K562 (cell line): ENCODE results near the gene NFKB2. TPM values are rescaled to one million over a fixed set of nuclear protein-coding genes. Genes with fewer than 3 reads are reported as not detected.

Experiments
- ATAC-seq: fragments of 200-7000 bp; cut with Tn5 transposase; 3 replicates; pipeline ENCODE4 v1.9.1; 2020; ENCODE audit warnings: moderate library complexity
- BruUV-seq: library from RNA; stranded (reverse); fragments of 400-500 nt; replicated peaks from 2 replicates; lab custom pipeline; 2021; lab: Mats Ljungman, UMichigan
- CTCF ChIA-PET: fragments of 300-600 bp; formaldehyde crosslinking; extraction: SDS; loops from one replicate; lab custom pipeline; 2021; ENCODE audit warnings: low intra/inter-chr PET ratio; lab: Yijun Ruan, JAX
- POLR2A ChIA-PET: fragments of 300-600, 350-650 bp; sonication (Branson Sonifier 250); formaldehyde crosslinking; extraction: SDS; loops from one replicate; lab custom pipeline; 2021; ENCODE audit warnings: antibody characterized with exemption, inconsistent platforms; lab: Yijun Ruan, JAX
- DNase-seq, 4 experiments: peaks; one replicate each; pipeline versions ENCODE4 v3.0.0 to v3.0.0-alpha.2; 2011 to 2018; ENCODE audit warnings: low spot score in 3 of 4, mixed read lengths in 3 of 4; ENCODE audit errors: extremely low read depth in 1 of 4
- FAIRE-seq: peaks from 2 replicates; lab custom pipeline; 2011; peaks lifted over from hg19 to GRCh38; lab: Jason Lieb, UNC
- H2AFZ ChIP-seq: 2 replicates; pipeline ENCODE4 v1.6.0; 2011; ENCODE audit warnings: low read depth, low read length, control low read depth, inconsistent platforms
- H3K27ac ChIP-seq: fragments of 200-600 bp; 3 replicates; pipeline ENCODE4 v1.8.0; 2011; ENCODE audit warnings: low read depth, mild to moderate bottlenecking, control low read depth, inconsistent platforms, low read length, moderate library complexity, mixed read lengths; ENCODE audit errors: extremely low read depth
- H3K27me3 ChIP-seq, 2 experiments: fragments of 300-600 bp in 1 of 2; 2 replicates in 1 of 2; 3 replicates in 1 of 2; pipeline versions ENCODE4 v1.6.0 to v1.8.0; 2011; ENCODE audit warnings: inconsistent platforms in 2 of 2, low read length in 2 of 2, mild to moderate bottlenecking in 1 of 2, mixed read lengths in 1 of 2, moderate library complexity in 1 of 2; ENCODE audit not compliant: control insufficient read depth in 2 of 2, insufficient read depth in 2 of 2
- H3K36me3 ChIP-seq: fragments of 300-600 bp; 3 replicates; pipeline ENCODE4 v1.8.0; 2011; ENCODE audit warnings: mild to moderate bottlenecking, low read length, inconsistent platforms; ENCODE audit not compliant: control insufficient read depth, insufficient read depth
- H3K4me1 ChIP-seq, 2 experiments: fragments of 200-600 bp in 1 of 2; replicated peaks in 1 of 2; 2 replicates in 1 of 2; 3 replicates in 1 of 2; pipeline versions ENCODE4 v1.5.1 to v1.8.0; 2011; ENCODE audit warnings: inconsistent platforms in 2 of 2, low read length in 2 of 2, mild to moderate bottlenecking in 1 of 2, mixed read lengths in 1 of 2, moderate library complexity in 1 of 2; ENCODE audit not compliant: control insufficient read depth in 2 of 2, insufficient read depth in 2 of 2
- H3K4me2 ChIP-seq: 2 replicates; pipeline ENCODE4 v1.6.1; 2011; ENCODE audit warnings: low read length, control low read depth, inconsistent platforms, mixed read lengths; ENCODE audit not compliant: insufficient read depth
- H3K4me3 ChIP-seq: fragments of 200-600 bp; sonication (generic), shearing (Covaris generic); 2 replicates; pipeline ENCODE4 v1.5.1; 2016; ENCODE audit warnings: control low read depth, inconsistent platforms
- H3K79me2 ChIP-seq: fragments of 200-600 bp; 3 replicates; pipeline ENCODE4 v1.8.0; 2011; ENCODE audit warnings: low read length, inconsistent platforms; ENCODE audit not compliant: control insufficient read depth, insufficient read depth
- H3K9ac ChIP-seq, 2 experiments: 2 replicates each; pipeline versions ENCODE4 v1.6.0 to v1.6.1; 2011; ENCODE audit warnings: low read depth in 2 of 2, low read length in 2 of 2, control low read depth in 1 of 2, inconsistent platforms in 1 of 2, mild to moderate bottlenecking in 1 of 2, mixed read lengths in 1 of 2; ENCODE audit not compliant: insufficient read depth in 1 of 2
- H3K9me1 ChIP-seq: one replicate; pipeline ENCODE4 v1.6.0; 2011; ENCODE audit warnings: inconsistent platforms, mild to moderate bottlenecking, low read length, moderate library complexity; ENCODE audit not compliant: control insufficient read depth, insufficient read depth
- H3K9me3 ChIP-seq: replicated peaks from 2 replicates; pipeline ENCODE4 v1.5.1; 2011; ENCODE audit warnings: low read depth, low read length, inconsistent platforms; ENCODE audit not compliant: control insufficient read depth, insufficient read depth
- H4K20me1 ChIP-seq: replicated peaks from 2 replicates; pipeline ENCODE4 v1.6.1; 2011; ENCODE audit warnings: low read length, inconsistent platforms, mixed read lengths; ENCODE audit not compliant: control insufficient read depth, insufficient read depth
- MTF1 ChIP-seq: fragments of 250-450 bp; sonication (Bioruptor Pico); IDR thresholded peaks from 2 replicates; pipeline ENCODE4 v1.9.0; 2021; ENCODE audit warnings: moderate library complexity, mild to moderate bottlenecking, inconsistent platforms, borderline replicate concordance
- RBM14 ChIP-seq: fragments of 200-400 bp; formaldehyde crosslinking; IDR thresholded peaks from 2 replicates; pipeline ENCODE4 v1.6.1; 2018; ENCODE audit warnings: low read depth, mild to moderate bottlenecking, low read length, moderate library complexity, borderline replicate concordance; ENCODE audit not compliant: insufficient read depth
- XRCC4 ChIP-seq: IDR thresholded peaks from one replicate; pipeline ENCODE4 v1.6.1; 2011; ENCODE audit not compliant: insufficient read depth, insufficient read length; ENCODE audit errors: extremely low read depth
- ZNF695 ChIP-seq: fragments of 450-650 bp; formaldehyde crosslinking; IDR thresholded peaks from 2 replicates; pipeline ENCODE4 v1.4.0; 2020; ENCODE audit warnings: mild to moderate bottlenecking, moderate library complexity
- WGBS: fragments of 100-300 bp; shearing (Covaris generic); methylation state at CpG from one replicate; pipeline ENCODE4 v1.1.6; 2016; ENCODE audit warnings: low coverage, mixed read lengths; ENCODE audit not compliant: insufficient coverage; ENCODE audit errors: missing lambda C conversion rate; 5-methylcytosine and 5-hydroxymethylcytosine counted together
- in situ Hi-C: fragments of 300-500 bp; cut with MboI; formaldehyde crosslinking; loops from 4 replicates; pipeline ENCODE4 v1.15.0; 2018; ENCODE audit warnings: inconsistent platforms, mixed read lengths
- intact Hi-C: fragments of 100-400 bp; cut with micrococcal nuclease; formaldehyde crosslinking; loops from 2 replicates; pipeline ENCODE4 v1.14.2; 2022
- polyA plus RNA-seq, 8 experiments: library from polyadenylated mRNA; depleted of rRNA in 4 of 8; stranded (reverse) in 5 of 8; unstranded in 3 of 8; fragments of >200 nt; fragmentation: Nextera tagmentation in 2 of 8; fragmentation: Illumina TruSeq in 1 of 8; extraction: Ambion mirVana in 2 of 8; extraction: Trizol in 1 of 8; gene quantifications; 2 replicates each; pipeline versions ENCODE4 v1.2.1 to v1.2.3, GENCODE V29; 2011 to 2014; ENCODE audit warnings: inconsistent platforms in 1 of 8, missing spikeins in 1 of 8
- total RNA-seq, 7 experiments: library from RNA; depleted of rRNA in 6 of 7; stranded (reverse); fragments of >200 nt in 6 of 7; fragmentation: Illumina TruSeq in 2 of 7; extraction: Trizol in 2 of 7; gene quantifications; 2 replicates each; pipeline versions ENCODE4 v1.2.1 to v1.2.3, GENCODE V29; 2011 to 2021; ENCODE audit warnings: low replicate concordance in 1 of 7
- TF ChIP-seq, protein P1 (sequence below): fragments of 450-650 bp; IDR thresholded peaks from 2 replicates; pipeline ENCODE4 v1.6.1; 2018; ENCODE audit warnings: mild to moderate bottlenecking, low read depth; ENCODE audit not compliant: partially characterized antibody

Gene NFKB2
- total and polyA plus RNA-seq, 9 of the 15 experiments (the other 6 are each of a cell fraction or from before 2014, with no cell fraction given) = 0.07 to 20.3 (median 7.9) TPM

GRCh38 chr10:102367441-102367840 lies 28.1 kb upstream of the NFKB2 start:
- no peak for TF ChIP-seq ZNF695
- TF ChIP-seq, protein P1, sequence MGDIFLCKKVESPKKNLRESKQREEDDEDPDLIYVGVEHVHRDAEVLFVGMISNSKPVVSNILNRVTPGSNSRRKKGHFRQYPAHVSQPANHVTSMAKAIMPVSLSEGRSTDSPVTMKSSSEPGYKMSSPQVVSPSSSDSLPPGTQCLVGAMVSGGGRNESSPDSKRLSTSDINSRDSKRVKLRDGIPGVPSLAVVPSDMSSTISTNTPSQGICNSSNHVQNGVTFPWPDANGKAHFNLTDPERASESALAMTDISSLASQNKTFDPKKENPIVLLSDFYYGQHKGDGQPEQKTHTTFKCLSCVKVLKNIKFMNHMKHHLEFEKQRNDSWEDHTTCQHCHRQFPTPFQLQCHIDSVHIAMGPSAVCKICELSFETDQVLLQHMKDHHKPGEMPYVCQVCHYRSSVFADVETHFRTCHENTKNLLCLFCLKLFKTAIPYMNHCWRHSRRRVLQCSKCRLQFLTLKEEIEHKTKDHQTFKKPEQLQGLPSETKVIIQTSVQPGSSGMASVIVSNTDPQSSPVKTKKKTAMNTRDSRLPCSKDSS = no peak
- no peak for TF ChIP-seq RBM14
- TF ChIP-seq MTF1 = no peak
- TF ChIP-seq XRCC4 = no peak
- Histone ChIP-seq H3K27ac (no peak overlapping the region), H2AFZ (no peak overlapping the region), H3K4me2 (no peak overlapping the region), H3K9ac (no peak overlapping the region), H3K27me3 (no peaks in the 10 kb centered on the region), H3K4me3 (no peak overlapping the region), H3K4me1 (no peaks in the 10 kb centered on the region), H4K20me1 (no peaks in the 10 kb centered on the region), H3K9me1 (peaks cover under 1% of the 10 kb centered on the region), H3K9me3 (no peaks in the 10 kb centered on the region), H3K36me3 (peaks cover 82% of the 10 kb centered on the region), H3K79me2 (no peaks in the 10 kb centered on the region)
- FAIRE-seq (no peak), ATAC-seq (no peak), DNase-seq (no peak)
- POLR2A ChIA-PET = no interaction called here
- CTCF ChIA-PET = no interaction called here
- intact Hi-C loops (no loop called here), in situ Hi-C loops (loop anchor here (25.0 kb wide), 1 partner anchor 530 kb away; the partner anchor contains the start of gene KCNIP2)
- WGBS = 100% methylated on average over 1 of the region's 1 CpG
- no TSS peak for BruUV-seq
